Upper lobe of left lung (tissue), 6 donors: ENCODE measurements around the gene SEMA3E. TPM values are rescaled to one million over a fixed set of nuclear protein-coding genes. Genes with fewer than 3 reads are reported as not detected.

Experiments used
- ATAC-seq, 2 donors: fragments of 200-7000 bp; cut with Tn5 transposase; one replicate each; pipeline ENCODE4 v1.9.1; 2022; ENCODE audit warnings: mild to moderate bottlenecking in 2 of 2, moderate library complexity in 2 of 2; ENCODE audit not compliant: low FRiP score in 2 of 2
- DNase-seq, 2 donors: peaks; one replicate each; pipeline ENCODE4 v3.0.0-alpha.2; 2019 to 2020
- H3K27ac ChIP-seq, 4 donors: fragments of 200-600 bp; sonication (generic); one replicate each; pipeline ENCODE4 v1.5.1; 2016 to 2019
- H3K27me3 ChIP-seq, 4 donors: fragments of 200-600 bp; sonication (generic); one replicate each; pipeline ENCODE4 v1.5.1; 2017 to 2019
- H3K36me3 ChIP-seq, 4 donors: fragments of 200-600 bp; sonication (generic); one replicate each; pipeline ENCODE4 v1.5.1; 2016 to 2019
- H3K4me1 ChIP-seq, 4 donors: fragments of 200-600 bp; sonication (generic); one replicate each; pipeline ENCODE4 v1.5.1; 2018 to 2019
- H3K4me3 ChIP-seq, 4 donors: fragments of 200-600 bp; sonication (generic); one replicate each; pipeline ENCODE4 v1.5.1; 2017 to 2019; ENCODE audit warnings: mild to moderate bottlenecking in 2 of 4, moderate library complexity in 1 of 4
- H3K9me3 ChIP-seq, 4 donors: fragments of 200-600 bp; sonication (generic); one replicate each; pipeline ENCODE4 v1.5.1; 2018 to 2019
- CTCF ChIP-seq, 6 experiments: fragments of 450-650 bp in 4 of 6; fragments of 200-600 bp in 2 of 6; sonication (generic) in 2 of 6; IDR thresholded peaks; one replicate each; pipeline ENCODE4 v1.5.1; 2016 to 2019; ENCODE audit warnings: antibody characterized with exemption in 6 of 6
- EP300 ChIP-seq, 4 donors: sonication (generic); formaldehyde crosslinking; IDR thresholded peaks; one replicate each; pipeline ENCODE4 v1.5.1; 2017; ENCODE audit warnings: antibody characterized with exemption in 4 of 4, control low read depth in 2 of 4
- POLR2A ChIP-seq, 4 donors: fragments of 450-650 bp; IDR thresholded peaks; one replicate each; pipeline ENCODE4 v1.5.1; 2016 to 2017; ENCODE audit warnings: antibody characterized with exemption in 4 of 4, mild to moderate bottlenecking in 2 of 4
- POLR2AphosphoS5 ChIP-seq, 2 donors: sonication (generic); formaldehyde crosslinking; IDR thresholded peaks; one replicate each; pipeline ENCODE4 v1.5.1; 2017; ENCODE audit warnings: antibody characterized with exemption in 2 of 2
- WGBS, 2 donors: methylation state at CpG; one replicate each; pipeline ENCODE4 v1.1.5; 2017 to 2018; 5-methylcytosine and 5-hydroxymethylcytosine counted together
- total RNA-seq, 6 donors: library from RNA; depleted of rRNA in 4 of 6; stranded (reverse); fragments of >200 nt in 4 of 6; gene quantifications; one replicate each; pipeline versions ENCODE4 v1.1.0 to v1.2.1, GENCODE V29; 2016 to 2021
- donor health status: DM: no; HTN: no; CAD: no; lungs with moderate emphysema.
- donor health status: DM: no; HTN: yes; CAD: no; lungs with severe emphysema.

Gene SEMA3E
- total RNA-seq, 6 donors from 2014 or later, result under 0.01 to 14.2 (median 6.9) TPM

DNA sequence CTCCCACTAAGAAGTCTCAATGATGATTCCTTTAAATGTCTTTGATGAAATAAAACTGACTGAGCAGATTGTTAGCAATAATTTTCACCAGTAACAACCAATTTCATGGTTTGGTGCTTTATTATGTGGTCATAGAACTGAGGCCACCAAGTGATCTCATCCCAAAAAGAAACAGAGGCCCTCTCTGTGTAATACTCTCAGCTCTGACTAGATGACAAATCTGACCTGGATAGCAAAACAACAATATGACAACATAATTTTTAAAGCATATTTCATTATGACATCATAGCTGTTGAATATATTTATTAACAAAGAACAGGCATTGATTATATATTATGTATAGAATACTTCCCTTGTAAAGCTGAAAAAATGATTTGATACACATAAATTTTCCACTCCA lies 5.9 kb downstream of the SEMA3E start:
- Histone ChIP-seq H3K27ac (no peak overlapping the region), H3K4me1 (no peaks in the 10 kb centered on the region), H3K36me3 (no peaks in the 10 kb centered on the region), H3K4me3 (no peak overlapping the region), H3K9me3 (no peaks in the 10 kb centered on the region), H3K27me3 (no peaks in the 10 kb centered on the region)
- DNase-seq (no peak), ATAC-seq (no peak)
- TF ChIP-seq POLR2A (IDR thresholded peaks at IDR 0.05), result no peak
- no peak for TF ChIP-seq EP300 (IDR thresholded peaks at IDR 0.05)
- no peak for TF ChIP-seq CTCF (IDR thresholded peaks at IDR 0.05)
- no peak for TF ChIP-seq POLR2AphosphoS5 (IDR thresholded peaks at IDR 0.05)

DNA sequence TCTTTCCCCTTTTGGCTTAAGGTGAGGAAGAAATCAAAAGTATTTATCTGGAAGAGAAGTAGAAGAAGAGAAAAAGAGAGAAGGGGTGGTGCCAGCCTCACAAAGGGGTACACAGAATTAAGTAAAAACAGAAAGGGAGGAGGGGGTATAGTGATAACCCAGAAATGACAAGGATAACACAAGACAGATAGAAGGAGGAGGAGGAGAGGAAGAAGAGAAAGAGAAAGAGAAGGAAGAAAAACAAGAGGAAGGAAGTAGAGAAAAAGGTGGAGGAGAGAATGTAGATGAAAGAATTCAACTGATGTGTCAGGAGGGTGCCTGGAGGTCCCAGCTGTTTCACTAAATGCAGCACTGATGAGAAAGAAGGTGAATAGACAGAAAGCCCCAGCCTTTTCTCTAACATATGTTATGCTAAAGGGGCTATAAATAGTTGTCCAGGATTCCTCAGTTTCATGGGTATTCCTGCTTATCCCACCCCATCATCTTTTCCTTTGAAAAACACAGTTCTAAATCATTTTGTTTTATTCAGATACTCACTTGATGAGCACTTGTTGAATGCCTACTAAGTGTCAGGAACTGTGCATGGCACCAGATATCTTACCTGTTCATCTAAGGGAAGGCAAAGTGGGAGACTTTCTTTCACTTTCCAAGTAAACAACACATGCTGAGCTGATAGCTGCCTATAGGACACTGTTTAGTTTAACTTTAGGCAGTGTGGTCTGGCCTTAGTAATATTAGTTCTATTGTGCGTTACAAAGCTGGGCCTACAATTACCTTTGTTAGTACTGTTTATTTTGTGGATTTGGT lies 8.0 kb downstream of the SEMA3E start:
- no peak for DNase-seq
- Histone ChIP-seq H3K36me3 (no peaks in the 10 kb centered on the region), H3K27ac (no peak overlapping the region), H3K9me3 (no peaks in the 10 kb centered on the region), H3K4me1 (no peaks in the 10 kb centered on the region), H3K4me3 (no peak overlapping the region), H3K27me3 (no peaks in the 10 kb centered on the region)
- ATAC-seq, result no peak
- WGBS, 2 donors, result 58 to 83% methylated on average over 1 of the region's 1 CpG
- TF ChIP-seq EP300 (IDR thresholded peaks at IDR 0.05) (no peak), POLR2AphosphoS5 (IDR thresholded peaks at IDR 0.05) (no peak), CTCF (IDR thresholded peaks at IDR 0.05) (no peak), POLR2A (IDR thresholded peaks at IDR 0.05) (no peak)

GRCh38 chr7:83640240-83640639 lies 8.7 kb downstream of the SEMA3E start:
- H3K4me3 ChIP-seq, result no peak overlapping the region
- H3K36me3 ChIP-seq, result no peaks in the 10 kb centered on the region
- WGBS, 2 donors, result 66 to 86% methylated on average over 1 of the region's 1 CpG
- H3K4me1 ChIP-seq, result no peaks in the 10 kb centered on the region
- H3K27me3 ChIP-seq, result no peaks in the 10 kb centered on the region
- TF ChIP-seq EP300 (IDR thresholded peaks at IDR 0.05), result no peak
- no peak for TF ChIP-seq CTCF (IDR thresholded peaks at IDR 0.05)
- no peak for TF ChIP-seq POLR2AphosphoS5 (IDR thresholded peaks at IDR 0.05)
- no peak for TF ChIP-seq POLR2A (IDR thresholded peaks at IDR 0.05)
- no peak for ATAC-seq
- H3K27ac ChIP-seq, result no peak overlapping the region
- no peaks in the 10 kb centered on the region for H3K9me3 ChIP-seq
- no peak for DNase-seq

DNA sequence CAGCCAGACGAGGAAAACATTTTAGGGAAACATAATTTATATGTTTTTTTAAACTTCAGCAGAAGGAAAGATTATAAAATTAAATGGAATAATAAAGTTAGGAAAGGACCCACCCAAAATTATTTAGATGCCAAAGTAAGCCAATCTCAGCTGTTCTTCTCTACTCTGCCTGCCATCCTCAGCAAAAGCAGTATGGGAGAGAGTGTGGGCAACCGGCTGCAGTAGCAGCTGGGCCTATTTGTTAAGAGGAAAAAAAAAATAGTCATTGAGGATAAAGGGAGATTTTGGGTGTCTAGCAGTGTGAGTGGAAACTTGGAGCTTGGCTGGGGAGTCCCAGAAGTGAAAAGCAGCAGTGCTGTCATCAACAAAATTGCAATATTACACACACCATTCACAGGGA lies 15.4 kb downstream of the SEMA3E start:
- no peaks in the 10 kb centered on the region for H3K27me3 ChIP-seq
- TF ChIP-seq CTCF (IDR thresholded peaks at IDR 0.05) (no peak), POLR2A (IDR thresholded peaks at IDR 0.05) (no peak), POLR2AphosphoS5 (IDR thresholded peaks at IDR 0.05) (no peak), EP300 (IDR thresholded peaks at IDR 0.05) (no peak)
- WGBS, 2 donors, result 83 to 86% methylated on average over 2 of the region's 2 CpGs
- DNase-seq (no peak), ATAC-seq (no peak)
- no peaks in the 10 kb centered on the region for H3K36me3 ChIP-seq
- no peaks in the 10 kb centered on the region for H3K9me3 ChIP-seq
- no peaks in the 10 kb centered on the region for H3K4me1 ChIP-seq
- no peak overlapping the region for H3K27ac ChIP-seq
- no peak overlapping the region for H3K4me3 ChIP-seq
